Hepatocyte (in vitro differentiated cells): ENCODE measurements around the gene PNMA5.

ENCODE experiments used
- CTCF ChIP-seq: fragments of 200-600 bp; sonication (generic); IDR thresholded peaks from 2 replicates; pipeline ENCODE4 v1.5.1; 2016; ENCODE audit warnings: antibody characterized with exemption, mild to moderate bottlenecking; ENCODE audit not compliant: poor library complexity
- EZH2 ChIP-seq: fragments of 200-600 bp; sonication (generic); IDR thresholded peaks from 2 replicates; pipeline ENCODE4 v1.6.1; 2016; ENCODE audit warnings: antibody characterized with exemption, mild to moderate bottlenecking, borderline replicate concordance
- EZH2phosphoT487 ChIP-seq: fragments of 200-600 bp; sonication (generic); IDR thresholded peaks from one replicate; pipeline ENCODE4 v1.6.1; 2018; ENCODE audit warnings: antibody characterized with exemption, mild to moderate bottlenecking, low read depth, moderate library complexity; ENCODE audit not compliant: unreplicated experiment, severe bottlenecking

DNA sequence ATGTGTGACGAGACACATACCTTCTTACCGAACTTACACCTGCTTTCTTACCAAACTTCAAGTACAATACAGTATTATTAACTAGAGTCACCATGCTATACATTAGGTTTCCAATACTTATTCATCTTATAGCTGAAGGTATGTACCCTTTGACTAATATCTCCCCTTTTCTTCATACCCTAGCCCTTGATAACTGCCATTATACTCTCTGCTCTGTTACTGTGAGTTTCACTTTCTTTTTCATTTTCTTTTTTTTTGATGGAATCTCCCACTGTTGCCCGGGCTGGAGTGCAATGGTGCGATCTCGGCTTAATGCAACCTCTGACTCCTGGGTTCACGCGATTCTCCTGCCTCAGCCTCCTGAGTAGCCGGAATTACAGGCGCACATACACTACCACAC lies 3.4 kb upstream of the PNMA5 start:
- TF ChIP-seq CTCF (no peak), EZH2 (no peak), EZH2phosphoT487 (no peak)
